ENCODE measurements around the gene FRMD1. TPM values are rescaled to one million over a fixed set of nuclear protein-coding genes. Genes with fewer than 3 reads are reported as not detected.

The FRMD1 gene
- total RNA-seq, 1 experiment from 2014 or later, result not detected

GRCh38 chr6:168097621-168098430 is 18.8 kb upstream of the FRMD1 start:
- DNase-seq (ENCODE audit: low read depth, low spot score), result no peak
- H4K20me1 ChIP-seq (ENCODE audit: insufficient read depth), result no peaks in the 10 kb centered on the region
- H3K9ac ChIP-seq (ENCODE audit: low read length), result no peak overlapping the region
- ChIA-PET RAD21 (ENCODE audit: low non-redundant PET in 1 of 2, low total read pairs in 2 of 2, uncharacterized antibody in 2 of 2, unreplicated experiment in 2 of 2) (no interaction called here), POLR2A (no interaction called here), CTCF (no interaction called here)
- no peak overlapping the region for H3K27ac ChIP-seq (ENCODE audit: low read depth, low read length)
- intact Hi-C loops (cut with micrococcal nuclease), result no loop called here
- H3K9me3 ChIP-seq (ENCODE audit: control insufficient read depth in 1 of 2, insufficient read depth in 1 of 2, low read depth in 1 of 2, low read length in 2 of 2), result no peaks in the 10 kb centered on the region
- BruUV-seq (replicated peaks), result no TSS peak
- H3K27me3 ChIP-seq (ENCODE audit: insufficient read depth, low read length), result no peaks in the 10 kb centered on the region
- H3K4me2 ChIP-seq (ENCODE audit: low read length), result no peak overlapping the region
- H3K9me2 ChIP-seq (ENCODE audit: insufficient read depth), result no peaks in the 10 kb centered on the region
- no peak overlapping the region for H3K4me3 ChIP-seq (replicated peaks in 1 of 2; ENCODE audit: low read depth in 1 of 2, low read length in 2 of 2)
- H3K4me1 ChIP-seq (ENCODE audit: control insufficient read depth in 1 of 2, insufficient read depth in 2 of 2, low read length in 2 of 2), result no peaks in the 10 kb centered on the region
- TF ChIP-seq REST (IDR thresholded peaks at IDR 0.05; ENCODE audit: low read depth) (no peak), EGR1 (IDR thresholded peaks at IDR 0.05; ENCODE audit: low read depth) (no peak), ZBTB33 (IDR thresholded peaks at IDR 0.05; ENCODE audit: extremely low read depth, insufficient replicate concordance, low read length) (no peak), SIN3A (IDR thresholded peaks at IDR 0.05; ENCODE audit: low read depth) (no peak), RAD21 (IDR thresholded peaks at IDR 0.05; ENCODE audit: low read depth) (no peak), ELF1 (IDR thresholded peaks at IDR 0.05; ENCODE audit: borderline replicate concordance, low read depth) (no peak), SP1 (IDR thresholded peaks at IDR 0.05; ENCODE audit: low read depth) (no peak), CBX3 (IDR thresholded peaks at IDR 0.05; ENCODE audit: low read depth) (no peak), ATF3 (IDR thresholded peaks at IDR 0.05) (no peak), EZH2phosphoT487 (IDR thresholded peaks at IDR 0.05; ENCODE audit: borderline replicate concordance) (no peak), SRF (IDR thresholded peaks at IDR 0.05; ENCODE audit: low read depth) (no peak), POLR2AphosphoS5 (IDR thresholded peaks at IDR 0.05; ENCODE audit: low read depth, low read length) (no peak), CEBPB (IDR thresholded peaks at IDR 0.05; ENCODE audit: low read depth) (no peak), FOSL1 (IDR thresholded peaks at IDR 0.05; ENCODE audit: low read depth) (no peak), TCF7L2 (IDR thresholded peaks at IDR 0.05; ENCODE audit: borderline replicate concordance, extremely low read depth, insufficient read depth, insufficient read length) (no peak), ZNF274 (IDR thresholded peaks at IDR 0.05; ENCODE audit: low read depth, low read length) (no peak)
- no peaks in the 10 kb centered on the region for H3K36me3 ChIP-seq (ENCODE audit: control insufficient read depth in 1 of 2, insufficient read depth in 2 of 2, low read length in 2 of 2)
- no peak overlapping the region for H2AFZ ChIP-seq (ENCODE audit: low read depth, low read length, poor library complexity, severe bottlenecking)
- ATAC-seq, result no peak
- H3K79me2 ChIP-seq (ENCODE audit: insufficient read depth, low read length), result no peaks in the 10 kb centered on the region

Data from HCT116 (cell line).